ENCODE data around the gene AGAP1.

DNA sequence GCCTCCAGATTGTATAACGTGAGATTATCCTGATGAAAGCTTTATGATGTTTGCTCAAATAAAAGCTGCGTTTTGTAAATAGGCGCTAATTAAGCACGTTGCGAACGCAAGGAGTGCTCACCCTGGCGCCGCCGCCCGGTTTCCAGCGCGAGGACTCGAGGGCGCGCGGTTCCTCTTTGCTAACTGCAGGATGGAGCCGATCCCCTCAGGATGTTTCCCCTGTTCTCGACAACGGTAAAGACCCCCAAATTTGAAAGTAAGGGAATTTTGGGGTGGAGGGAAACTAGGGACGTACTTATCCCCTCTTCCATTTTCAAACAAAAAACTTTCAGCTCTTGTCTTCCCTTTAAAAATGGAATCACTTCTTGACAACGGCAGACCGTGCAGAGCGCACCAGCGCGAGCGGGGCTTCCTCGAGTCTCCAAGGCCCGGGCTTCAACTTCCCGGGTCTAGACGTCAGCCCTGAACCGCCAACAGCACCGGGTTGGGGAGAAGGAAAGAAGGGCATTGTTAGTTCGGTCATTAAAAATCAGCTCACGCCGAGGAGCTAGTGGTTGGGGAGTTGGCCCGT, 675.4 kb downstream of the AGAP1 start:
- TF ChIP-seq, protein P1, sequence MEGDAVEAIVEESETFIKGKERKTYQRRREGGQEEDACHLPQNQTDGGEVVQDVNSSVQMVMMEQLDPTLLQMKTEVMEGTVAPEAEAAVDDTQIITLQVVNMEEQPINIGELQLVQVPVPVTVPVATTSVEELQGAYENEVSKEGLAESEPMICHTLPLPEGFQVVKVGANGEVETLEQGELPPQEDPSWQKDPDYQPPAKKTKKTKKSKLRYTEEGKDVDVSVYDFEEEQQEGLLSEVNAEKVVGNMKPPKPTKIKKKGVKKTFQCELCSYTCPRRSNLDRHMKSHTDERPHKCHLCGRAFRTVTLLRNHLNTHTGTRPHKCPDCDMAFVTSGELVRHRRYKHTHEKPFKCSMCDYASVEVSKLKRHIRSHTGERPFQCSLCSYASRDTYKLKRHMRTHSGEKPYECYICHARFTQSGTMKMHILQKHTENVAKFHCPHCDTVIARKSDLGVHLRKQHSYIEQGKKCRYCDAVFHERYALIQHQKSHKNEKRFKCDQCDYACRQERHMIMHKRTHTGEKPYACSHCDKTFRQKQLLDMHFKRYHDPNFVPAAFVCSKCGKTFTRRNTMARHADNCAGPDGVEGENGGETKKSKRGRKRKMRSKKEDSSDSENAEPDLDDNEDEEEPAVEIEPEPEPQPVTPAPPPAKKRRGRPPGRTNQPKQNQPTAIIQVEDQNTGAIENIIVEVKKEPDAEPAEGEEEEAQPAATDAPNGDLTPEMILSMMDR (IDR thresholded peaks at IDR 0.05; ENCODE audit: low read depth, low read length, missing input control): no peak
- TF ChIP-seq RXRA (IDR thresholded peaks at IDR 0.05): no peak
- TF ChIP-seq, protein P2, sequence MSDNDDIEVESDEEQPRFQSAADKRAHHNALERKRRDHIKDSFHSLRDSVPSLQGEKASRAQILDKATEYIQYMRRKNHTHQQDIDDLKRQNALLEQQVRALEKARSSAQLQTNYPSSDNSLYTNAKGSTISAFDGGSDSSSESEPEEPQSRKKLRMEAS (IDR thresholded peaks at IDR 0.05): no peak
- TF ChIP-seq YY1 (IDR thresholded peaks at IDR 0.05): no peak
- TF ChIP-seq HNF4A (conservative IDR thresholded peaks at IDR 0.05): no peak
- TF ChIP-seq REST (IDR thresholded peaks at IDR 0.05): no peak
- no peak for TF ChIP-seq JUND (IDR thresholded peaks at IDR 0.05)
- TF ChIP-seq GABPA (IDR thresholded peaks at IDR 0.05 in 1 of 2, conservative IDR thresholded peaks at IDR 0.05 in 1 of 2): no peak
- TF ChIP-seq RAD21 (IDR thresholded peaks at IDR 0.05): no peak
- no peak for TF ChIP-seq TAF1 (conservative IDR thresholded peaks at IDR 0.05)
- TF ChIP-seq ZBTB33 (IDR thresholded peaks at IDR 0.05): no peak
- TF ChIP-seq EGR1 (IDR thresholded peaks at IDR 0.05; ENCODE audit: low read depth in 2 of 2): no peak

Data from liver (tissue), 3 donors.